HCT116 (cell line): ENCODE results near the gene P2RX7. TPM values are rescaled to one million over a fixed set of nuclear protein-coding genes. Genes with fewer than 3 reads are reported as not detected.

ENCODE experiments used
- ATAC-seq: fragments of 200-7000 bp; cut with Tn5 transposase; 2 replicates; pipeline ENCODE4 v1.9.1; 2020; ENCODE audit warnings: mild to moderate bottlenecking, moderate library complexity
- BruUV-seq: library from RNA; stranded (reverse); fragments of 400-500 nt; replicated peaks from 2 replicates; lab custom pipeline; 2021; lab: Mats Ljungman, UMichigan
- CTCF ChIA-PET: fragments of 300-600 bp; sonication (Branson Sonifier 250); formaldehyde crosslinking; loops from one replicate; lab custom pipeline; 2021; ENCODE audit warnings: antibody characterized with exemption; lab: Charles Lee
- POLR2A ChIA-PET: fragments of 300-600, 350-600 bp; sonication (Branson Sonifier 250); formaldehyde crosslinking; loops from one replicate; lab custom pipeline; 2021; ENCODE audit warnings: antibody characterized with exemption; lab: Charles Lee
- RAD21 ChIA-PET, 2 experiments: fragments of 300-600 bp; sonication (Branson Sonifier 250); formaldehyde crosslinking; loops; one replicate each; lab custom pipeline; 2023; ENCODE audit warnings: low total read pairs in 2 of 2; ENCODE audit not compliant: uncharacterized antibody in 2 of 2, unreplicated experiment in 2 of 2, low non-redundant PET in 1 of 2; lab: Charles Lee
- DNase-seq: peaks from one replicate; pipeline ENCODE4 v3.0.0-alpha.2; 2010; ENCODE audit warnings: low read depth, low spot score
- H2AFZ ChIP-seq: fragments of 200-600 bp; shearing (Covaris generic), sonication (generic); 2 replicates; pipeline ENCODE4 v1.6.1; 2017; ENCODE audit warnings: low read depth, mixed run types, mixed read lengths, antibody characterized with exemption, low read length; ENCODE audit not compliant: poor library complexity, severe bottlenecking
- H3K27ac ChIP-seq: 2 replicates; pipeline ENCODE4 v1.5.1; 2012; ENCODE audit warnings: low read depth, low read length
- H3K27me3 ChIP-seq: fragments of 200-600 bp; sonication (generic); 2 replicates; pipeline ENCODE4 v1.6.1; 2016; ENCODE audit warnings: mixed run types, low read length, mixed read lengths; ENCODE audit not compliant: insufficient read depth
- H3K36me3 ChIP-seq, 2 experiments: fragments of 200-500 bp in 1 of 2; fragments of 200-600 bp in 1 of 2; sonication (Bioruptor generic) in 1 of 2; sonication (generic) in 1 of 2; 2 replicates each; pipeline versions ENCODE4 v1.5.1 to v1.6.1; 2014 to 2016; ENCODE audit warnings: low read length in 2 of 2, inconsistent platforms in 1 of 2, mixed read lengths in 1 of 2, mixed run types in 1 of 2; ENCODE audit not compliant: insufficient read depth in 2 of 2, control insufficient read depth in 1 of 2
- H3K4me1 ChIP-seq, 2 experiments: fragments of 200-600 bp in 1 of 2; sonication (generic) in 1 of 2; 2 replicates each; pipeline versions ENCODE4 v1.5.1 to v1.6.1; 2012 to 2017; ENCODE audit warnings: low read length in 2 of 2, inconsistent platforms in 1 of 2, mild to moderate bottlenecking in 1 of 2, mixed read lengths in 1 of 2, mixed run types in 1 of 2, moderate library complexity in 1 of 2; ENCODE audit not compliant: insufficient read depth in 2 of 2, control insufficient read depth in 1 of 2
- H3K4me2 ChIP-seq: fragments of 200-600 bp; sonication (generic); 2 replicates; pipeline ENCODE4 v1.6.1; 2017; ENCODE audit warnings: mixed run types, low read length, mixed read lengths
- H3K4me3 ChIP-seq, 2 experiments: fragments of 200-600 bp in 1 of 2; sonication (generic) in 1 of 2; replicated peaks in 1 of 2; 2 replicates each; pipeline ENCODE4 v1.5.1; 2011 to 2016; ENCODE audit warnings: low read length in 2 of 2, control low read depth in 1 of 2, low read depth in 1 of 2, mild to moderate bottlenecking in 1 of 2, mixed read lengths in 1 of 2, mixed run types in 1 of 2
- H3K79me2 ChIP-seq: fragments of 200-600 bp; sonication (generic); 2 replicates; pipeline ENCODE4 v1.6.1; 2017; ENCODE audit warnings: mild to moderate bottlenecking, mixed run types, low read length, moderate library complexity, mixed read lengths; ENCODE audit not compliant: insufficient read depth
- H3K9ac ChIP-seq: fragments of 200-600 bp; sonication (generic); 2 replicates; pipeline ENCODE4 v1.6.1; 2016; ENCODE audit warnings: low read length, mixed read lengths
- H3K9me2 ChIP-seq: fragments of 200-600 bp; sonication (generic), shearing (Covaris generic); 2 replicates; pipeline ENCODE4 v1.6.1; 2017; ENCODE audit warnings: mixed run types, mild to moderate bottlenecking, moderate library complexity; ENCODE audit not compliant: insufficient read depth
- H3K9me3 ChIP-seq, 2 experiments: fragments of 200-500 bp in 1 of 2; fragments of 200-600 bp in 1 of 2; sonication (Bioruptor generic) in 1 of 2; sonication (generic) in 1 of 2; 2 replicates each; pipeline ENCODE4 v1.6.1; 2014 to 2017; ENCODE audit warnings: low read length in 2 of 2, mixed read lengths in 2 of 2, inconsistent platforms in 1 of 2, low read depth in 1 of 2, mild to moderate bottlenecking in 1 of 2, mixed run types in 1 of 2, moderate library complexity in 1 of 2; ENCODE audit not compliant: control insufficient read depth in 1 of 2, insufficient read depth in 1 of 2
- H4K20me1 ChIP-seq: fragments of 200-600 bp; sonication (generic), shearing (Covaris generic); 2 replicates; pipeline ENCODE4 v1.6.1; 2017; ENCODE audit warnings: mixed run types, mild to moderate bottlenecking, moderate library complexity; ENCODE audit not compliant: insufficient read depth
- CBX3 ChIP-seq: IDR thresholded peaks from 2 replicates; pipeline ENCODE4 v1.6.1; 2012; ENCODE audit warnings: low read depth
- EZH2phosphoT487 ChIP-seq: fragments of 200-600 bp; IDR thresholded peaks from 2 replicates; pipeline ENCODE4 v1.6.1; 2018; ENCODE audit warnings: antibody characterized with exemption, borderline replicate concordance
- FOSL1 ChIP-seq: IDR thresholded peaks from 2 replicates; pipeline ENCODE4 v1.6.1; 2012; ENCODE audit warnings: low read depth
- POLR2A ChIP-seq: IDR thresholded peaks from 2 replicates; pipeline ENCODE4 v1.7.0; 2011; ENCODE audit warnings: borderline replicate concordance; ENCODE audit not compliant: insufficient read depth, insufficient read length; ENCODE audit errors: extremely low read depth
- SP1 ChIP-seq: IDR thresholded peaks from 2 replicates; pipeline ENCODE4 v1.6.1; 2012; ENCODE audit warnings: low read depth
- SRF ChIP-seq: IDR thresholded peaks from 2 replicates; pipeline ENCODE4 v1.6.1; 2012; ENCODE audit warnings: low read depth
- ZFX ChIP-seq: fragments of 450-650 bp; IDR thresholded peaks from 2 replicates; pipeline ENCODE4 v1.6.1; 2017
- ZNF274 ChIP-seq: fragments of 200-500 bp; sonication (Bioruptor generic); IDR thresholded peaks from 2 replicates; pipeline ENCODE4 v1.6.1; 2014; ENCODE audit warnings: mild to moderate bottlenecking, low read depth, low read length, inconsistent platforms
- intact Hi-C: fragments of 100-400 bp; cut with micrococcal nuclease; formaldehyde crosslinking; loops from 2 replicates; pipeline ENCODE4 v1.10.0; 2022
- total RNA-seq: library from RNA; stranded (reverse); gene quantifications from one replicate; pipeline ENCODE4 v1.2.1, GENCODE V29; 2021; ENCODE audit not compliant: unreplicated experiment
- TF ChIP-seq, protein P1 (sequence below): IDR thresholded peaks from 2 replicates; pipeline ENCODE4 v1.6.1; 2012

Gene P2RX7
- total RNA-seq, 1 experiment from 2014 or later: 1.5 TPM

DNA sequence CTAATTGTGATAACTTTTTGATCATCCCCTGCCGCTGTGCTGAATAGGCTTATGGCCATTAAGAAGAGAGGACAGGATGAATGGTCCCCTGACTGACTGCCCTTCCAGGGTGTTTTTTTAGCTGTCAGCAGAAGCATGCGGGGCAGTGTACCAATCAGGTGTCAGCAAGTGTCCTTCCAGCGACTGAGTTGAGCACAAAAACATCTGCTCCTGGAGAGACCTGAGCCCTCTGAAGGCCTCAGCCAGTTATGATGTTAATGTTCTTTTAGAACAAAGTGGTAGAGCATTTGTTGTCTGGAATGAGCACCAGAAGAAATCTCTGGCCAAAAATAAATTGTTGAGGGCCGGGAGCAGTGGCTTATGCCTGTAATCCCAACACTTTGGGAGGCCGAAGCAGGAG lies 37.5 kb downstream of the P2RX7 start:
- Histone ChIP-seq H3K36me3 (no peaks in the 10 kb centered on the region), H3K79me2 (no peaks in the 10 kb centered on the region), H3K9me3 (no peaks in the 10 kb centered on the region), H4K20me1 (no peaks in the 10 kb centered on the region), H3K27ac (no peak overlapping the region), H2AFZ (no peak overlapping the region), H3K4me3 (no peak overlapping the region), H3K9ac (no peak overlapping the region), H3K9me2 (no peaks in the 10 kb centered on the region), H3K27me3 (no peaks in the 10 kb centered on the region), H3K4me2 (no peak overlapping the region), H3K4me1 (no peaks in the 10 kb centered on the region)
- ATAC-seq (no peak), DNase-seq (no peak)
- TF ChIP-seq POLR2A: no peak
- no peak for TF ChIP-seq ZNF274
- no peak for TF ChIP-seq SP1
- TF ChIP-seq, protein P1, sequence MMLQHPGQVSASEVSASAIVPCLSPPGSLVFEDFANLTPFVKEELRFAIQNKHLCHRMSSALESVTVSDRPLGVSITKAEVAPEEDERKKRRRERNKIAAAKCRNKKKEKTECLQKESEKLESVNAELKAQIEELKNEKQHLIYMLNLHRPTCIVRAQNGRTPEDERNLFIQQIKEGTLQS: no peak
- no peak for TF ChIP-seq EZH2phosphoT487
- TF ChIP-seq FOSL1: no peak
- TF ChIP-seq ZFX: no peak
- RAD21 ChIA-PET: no interaction called here
- CTCF ChIA-PET: no interaction called here
- BruUV-seq: no TSS peak
- POLR2A ChIA-PET: no interaction called here
- intact Hi-C loops: no loop called here

GRCh38 chr12:121170611-121171260 lies 38.1 kb downstream of the P2RX7 start:
- Histone ChIP-seq H3K4me1 (no peaks in the 10 kb centered on the region), H3K27me3 (no peaks in the 10 kb centered on the region), H2AFZ (no peak overlapping the region), H3K4me3 (no peak overlapping the region), H3K36me3 (no peaks in the 10 kb centered on the region), H3K27ac (no peak overlapping the region), H4K20me1 (no peaks in the 10 kb centered on the region), H3K4me2 (no peak overlapping the region)
- DNase-seq: no peak
- POLR2A ChIA-PET: no interaction called here
- no TSS peak for BruUV-seq
- CTCF ChIA-PET: no interaction called here
- no peak for ATAC-seq
- TF ChIP-seq FOSL1 (no peak), CBX3 (no peak), SRF (no peak)
- TF ChIP-seq, all 23 proteins: peak for 0
- intact Hi-C loops: no loop called here
- no peaks in the 10 kb centered on the region for H3K9me2 ChIP-seq
- H3K9ac ChIP-seq: no peak overlapping the region
- H3K79me2 ChIP-seq: no peaks in the 10 kb centered on the region
- H3K9me3 ChIP-seq: no peaks in the 10 kb centered on the region
- RAD21 ChIA-PET: no interaction called here
